PFSK-1 (cell line): ENCODE results near the gene PLAAT5.

Experiments used
- FOXP2 ChIP-seq: optimal IDR thresholded peaks from 2 replicates; pipeline ENCODE3; 2011; ENCODE audit warnings: borderline replicate concordance, control low read depth, inconsistent platforms; ENCODE audit not compliant: insufficient read depth; ENCODE audit errors: extremely low read length, extremely low read depth
- POLR2AphosphoS5 ChIP-seq: IDR thresholded peaks from 2 replicates; pipeline ENCODE4 v1.6.1; 2012; ENCODE audit warnings: low read depth, mild to moderate bottlenecking, control low read depth, low read length, moderate library complexity
- REST ChIP-seq, 2 experiments: IDR thresholded peaks; 2 replicates each; pipeline versions ENCODE4 v1.6.1 to v1.8.0; 2011 to 2012; ENCODE audit warnings: low read depth in 2 of 2, low read length in 2 of 2, control low read depth in 1 of 2, inconsistent platforms in 1 of 2, mild to moderate bottlenecking in 1 of 2, moderate library complexity in 1 of 2; ENCODE audit not compliant: insufficient read depth in 1 of 2
- SIN3A ChIP-seq: IDR thresholded peaks from 2 replicates; pipeline ENCODE4 v1.6.1; 2012; ENCODE audit warnings: mild to moderate bottlenecking, low read length, moderate library complexity, borderline replicate concordance; ENCODE audit not compliant: insufficient read depth
- TAF1 ChIP-seq: IDR thresholded peaks from 2 replicates; pipeline ENCODE4 v1.6.1; 2012; ENCODE audit warnings: low read length, control low read depth, borderline replicate concordance; ENCODE audit not compliant: insufficient read depth

GRCh38 chr11:63512816-63513215 lies 21.8 kb upstream of the PLAAT5 start:
- no peak for TF ChIP-seq REST (IDR thresholded peaks at IDR 0.05; ENCODE audit: insufficient read depth in 1 of 2, low read depth in 2 of 2, low read length in 2 of 2)
- no peak for TF ChIP-seq SIN3A
- no peak for TF ChIP-seq TAF1
- no peak for TF ChIP-seq POLR2AphosphoS5
- TF ChIP-seq FOXP2 = no peak
